Brain pericyte (primary cell): ENCODE measurements around the gene MLXIP.
A peak's percentile ranks its signal among the peaks of the same experiment; 100 is the strongest.

Source experiments
- DNase-seq: peaks from one replicate; pipeline ENCODE4 v3.0.0-alpha.2; 2012; ENCODE audit warnings: low read depth, low spot score

Gene MLXIP

GRCh38 chr12:122126713-122127597 is 48.4 kb downstream of the MLXIP start:
- DNase-seq: no peak

GRCh38 chr12:122127839-122128238 is 49.3 kb downstream of the MLXIP start:
- DNase-seq: no peak

- DNase-seq: no peak
Observed at GRCh38 chr12:122128481-122128880, 49.9 kb downstream of the MLXIP start.

GRCh38 chr12:122129131-122129530 is 50.6 kb downstream of the MLXIP start:
- no peak for DNase-seq

- DNase-seq: peak; percentile 43
Observed at GRCh38 chr12:122130150-122130549, 51.6 kb downstream of the MLXIP start.

GRCh38 chr12:122133192-122133950 is 54.8 kb downstream of the MLXIP start:
- no peak for DNase-seq

GRCh38 chr12:122135437-122136031 is 57.0 kb downstream of the MLXIP start:
- DNase-seq: no peak

- DNase-seq: no peak
Observed at GRCh38 chr12:122137229-122137628, 58.7 kb downstream of the MLXIP start.

GRCh38 chr12:122137681-122138080 is 59.1 kb downstream of the MLXIP start:
- DNase-seq: no peak

- DNase-seq: no peak
Observed at GRCh38 chr12:122138181-122138580, 59.6 kb downstream of the MLXIP start.

- no peak for DNase-seq
Observed at GRCh38 chr12:122138616-122139015, 60.1 kb downstream of the MLXIP start.

- no peak for DNase-seq
Observed at GRCh38 chr12:122139266-122139665, 60.7 kb downstream of the MLXIP start.

- DNase-seq: no peak
Observed at GRCh38 chr12:122139941-122140340, 61.4 kb downstream of the MLXIP start.

- no peak for DNase-seq
Observed at GRCh38 chr12:122140467-122141257, 62.1 kb downstream of the MLXIP start.

- no peak for DNase-seq
Observed at GRCh38 chr12:122141911-122142725, 63.6 kb downstream of the MLXIP start.

- no peak for DNase-seq
Observed at GRCh38 chr12:122142857-122143256, 64.3 kb downstream of the MLXIP start.

- DNase-seq: no peak
Observed at GRCh38 chr12:122144885-122145284, 66.3 kb downstream of the MLXIP start.

- DNase-seq: no peak
Observed at GRCh38 chr12:122145505-122146330, 67.2 kb downstream of the MLXIP start.

- no peak for DNase-seq
Observed at GRCh38 chr12:122147514-122148290, 69.1 kb downstream of the MLXIP start.
